HepG2 (cell line): ENCODE results near the gene TEKT2. TPM values are rescaled to one million over a fixed set of nuclear protein-coding genes. Genes with fewer than 3 reads are reported as not detected.

Experiments
- DBP ChIP-seq: sonication (generic); formaldehyde crosslinking; IDR thresholded peaks from 2 replicates; pipeline ENCODE4 v1.4.0; 2020; ENCODE audit warnings: missing genetic modification reagents; ENCODE audit errors: not compliant biosample characterization
- ETS1 ChIP-seq: sonication (generic); formaldehyde crosslinking; IDR thresholded peaks from 2 replicates; pipeline ENCODE4 v1.4.0; 2020; ENCODE audit warnings: missing genetic modification reagents
- HOXA5 ChIP-seq: sonication (generic); formaldehyde crosslinking; IDR thresholded peaks from 2 replicates; pipeline ENCODE4 v1.4.0; 2020; ENCODE audit warnings: missing genetic modification reagents
- IKZF1 ChIP-seq: fragments of 450-650 bp; IDR thresholded peaks from 2 replicates; pipeline ENCODE4 v1.7.1; 2016
- NFIC ChIP-seq: IDR thresholded peaks from 2 replicates; pipeline ENCODE4 v1.6.1; 2012; ENCODE audit warnings: mild to moderate bottlenecking, low read length, inconsistent platforms
- ONECUT2 ChIP-seq: sonication (generic); formaldehyde crosslinking; IDR thresholded peaks from 2 replicates; pipeline ENCODE4 v1.4.0; 2020; ENCODE audit warnings: missing genetic modification reagents
- RBFOX2 ChIP-seq: fragments of 200-400 bp; formaldehyde crosslinking; IDR thresholded peaks from 2 replicates; pipeline ENCODE4 v1.6.1; 2017; ENCODE audit warnings: low read depth, mild to moderate bottlenecking, low read length
- TAF15 ChIP-seq: fragments of 200-400 bp; formaldehyde crosslinking; IDR thresholded peaks from one replicate; pipeline ENCODE4 v1.6.1; 2018; ENCODE audit warnings: mild to moderate bottlenecking, low read depth, low read length; ENCODE audit not compliant: poor library complexity, severe bottlenecking
- TBP ChIP-seq: sonication (generic); formaldehyde crosslinking; IDR thresholded peaks from 2 replicates; pipeline ENCODE4 v1.5.0; 2020; ENCODE audit warnings: missing genetic modification reagents
- ZNF18 ChIP-seq: sonication (generic); formaldehyde crosslinking; IDR thresholded peaks from 2 replicates; pipeline ENCODE4 v1.8.0; 2022; ENCODE audit warnings: mild to moderate bottlenecking, missing genetic modification reagents; ENCODE audit not compliant: insufficient replicate concordance
- ZNF468 ChIP-seq: sonication (generic); formaldehyde crosslinking; IDR thresholded peaks from 2 replicates; pipeline ENCODE4 v1.8.0; 2022; ENCODE audit warnings: mild to moderate bottlenecking, moderate library complexity, missing genetic modification reagents
- ZNF598 ChIP-seq: sonication (generic); formaldehyde crosslinking; IDR thresholded peaks from 2 replicates; pipeline ENCODE4 v1.5.1; 2020; ENCODE audit warnings: mild to moderate bottlenecking, missing genetic modification reagents, borderline replicate concordance
- ZNF672 ChIP-seq: sonication (generic); formaldehyde crosslinking; IDR thresholded peaks from 2 replicates; pipeline ENCODE4 v1.8.1; 2022; ENCODE audit warnings: missing genetic modification reagents
- polyA plus RNA-seq, 8 experiments: library from polyadenylated mRNA; depleted of rRNA in 3 of 8; stranded (reverse) in 7 of 8; unstranded in 1 of 8; fragments of >200 nt; fragmentation: Illumina TruSeq in 4 of 8; extraction: Trizol in 4 of 8; gene quantifications; 2 replicates each; pipeline versions ENCODE4 v1.2.1 to v1.2.3, GENCODE V29; 2011 to 2016; ENCODE audit warnings: low read depth in 4 of 8, missing spikeins in 1 of 8, mixed read lengths in 1 of 8; ENCODE audit not compliant: insufficient read depth in 1 of 8
- total RNA-seq, 5 experiments: library from RNA; depleted of rRNA; stranded (reverse); fragments of >200 nt; fragmentation: Illumina TruSeq; extraction: Trizol; gene quantifications; 2 replicates each; pipeline ENCODE4 v1.2.3, GENCODE V29; 2016; ENCODE audit warnings: low read depth in 1 of 5
- TF ChIP-seq, protein P1 (sequence below): IDR thresholded peaks from 2 replicates; pipeline ENCODE4 v1.6.1; 2012; ENCODE audit warnings: low read length, improper control_type of control experiment
- TF ChIP-seq, protein P2 (sequence below): sonication (generic); formaldehyde crosslinking; IDR thresholded peaks from 2 replicates; pipeline ENCODE4 v1.5.1; 2020; ENCODE audit warnings: mild to moderate bottlenecking, missing genetic modification reagents
- TF ChIP-seq, protein P3 (sequence below): sonication (generic); formaldehyde crosslinking; IDR thresholded peaks from 2 replicates; pipeline ENCODE4 v1.5.0; 2020; ENCODE audit warnings: missing genetic modification reagents

Gene TEKT2
- total and polyA plus RNA-seq, 2 of the 13 experiments (the other 11 are each of a cell fraction or from before 2014, with no cell fraction given), result 0.31 to 0.38 TPM

DNA sequence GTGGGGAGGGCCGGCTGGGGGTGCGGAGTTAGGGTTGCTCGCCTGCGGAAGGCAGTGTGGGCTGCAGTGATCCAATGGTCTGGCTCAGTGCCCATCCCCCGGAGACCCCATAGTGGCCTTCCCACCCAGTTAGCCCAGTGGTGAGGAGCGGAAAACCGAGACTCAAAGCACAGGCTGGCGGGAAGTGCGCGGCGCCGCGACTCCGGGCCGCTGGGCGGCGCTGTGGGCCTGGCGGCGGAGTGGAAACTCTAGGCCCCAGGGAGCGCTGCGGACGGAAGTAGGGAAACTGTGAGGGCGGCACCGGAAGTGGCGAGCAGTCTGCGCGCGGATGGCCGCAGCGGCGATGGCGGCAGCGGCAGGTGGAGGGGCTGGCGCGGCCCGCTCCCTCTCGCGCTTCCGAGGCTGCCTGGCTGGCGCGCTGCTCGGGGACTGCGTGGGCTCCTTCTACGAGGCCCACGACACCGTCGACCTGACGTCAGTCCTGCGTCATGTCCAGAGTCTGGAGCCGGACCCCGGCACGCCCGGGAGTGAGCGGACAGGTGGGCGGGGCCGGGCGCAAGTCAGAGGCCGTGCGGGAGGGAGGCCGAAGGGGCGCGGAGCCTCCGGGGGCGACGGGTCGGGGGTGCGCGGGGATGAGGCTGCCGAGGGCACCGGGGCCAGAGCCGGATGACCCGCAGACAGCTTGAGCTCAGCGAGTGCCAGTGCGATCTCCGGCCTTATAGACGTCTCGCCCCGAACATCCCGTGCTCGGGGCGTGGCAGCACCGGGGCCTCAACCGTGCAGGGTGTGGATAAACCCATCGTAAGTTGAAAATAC lies 4.9 kb downstream of the TEKT2 start, which contains the start of gene ADPRS (continued):
- TF ChIP-seq ONECUT2, result no peak
- TF ChIP-seq ZNF672, result peak; percentile 88; the same call in 1 of the 2 replicates
- no peak for TF ChIP-seq ZNF18 (CRISPR knock-in tag)
- TF ChIP-seq RBFOX2, result peak; percentile 99
- TF ChIP-seq, protein P1, sequence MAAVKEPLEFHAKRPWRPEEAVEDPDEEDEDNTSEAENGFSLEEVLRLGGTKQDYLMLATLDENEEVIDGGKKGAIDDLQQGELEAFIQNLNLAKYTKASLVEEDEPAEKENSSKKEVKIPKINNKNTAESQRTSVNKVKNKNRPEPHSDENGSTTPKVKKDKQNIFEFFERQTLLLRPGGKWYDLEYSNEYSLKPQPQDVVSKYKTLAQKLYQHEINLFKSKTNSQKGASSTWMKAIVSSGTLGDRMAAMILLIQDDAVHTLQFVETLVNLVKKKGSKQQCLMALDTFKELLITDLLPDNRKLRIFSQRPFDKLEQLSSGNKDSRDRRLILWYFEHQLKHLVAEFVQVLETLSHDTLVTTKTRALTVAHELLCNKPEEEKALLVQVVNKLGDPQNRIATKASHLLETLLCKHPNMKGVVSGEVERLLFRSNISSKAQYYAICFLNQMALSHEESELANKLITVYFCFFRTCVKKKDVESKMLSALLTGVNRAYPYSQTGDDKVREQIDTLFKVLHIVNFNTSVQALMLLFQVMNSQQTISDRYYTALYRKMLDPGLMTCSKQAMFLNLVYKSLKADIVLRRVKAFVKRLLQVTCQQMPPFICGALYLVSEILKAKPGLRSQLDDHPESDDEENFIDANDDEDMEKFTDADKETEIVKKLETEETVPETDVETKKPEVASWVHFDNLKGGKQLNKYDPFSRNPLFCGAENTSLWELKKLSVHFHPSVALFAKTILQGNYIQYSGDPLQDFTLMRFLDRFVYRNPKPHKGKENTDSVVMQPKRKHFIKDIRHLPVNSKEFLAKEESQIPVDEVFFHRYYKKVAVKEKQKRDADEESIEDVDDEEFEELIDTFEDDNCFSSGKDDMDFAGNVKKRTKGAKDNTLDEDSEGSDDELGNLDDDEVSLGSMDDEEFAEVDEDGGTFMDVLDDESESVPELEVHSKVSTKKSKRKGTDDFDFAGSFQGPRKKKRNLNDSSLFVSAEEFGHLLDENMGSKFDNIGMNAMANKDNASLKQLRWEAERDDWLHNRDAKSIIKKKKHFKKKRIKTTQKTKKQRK, result no peak
- peak; percentile 48 for TF ChIP-seq TAF15
- no peak; the same call in 1 of the 2 replicates for TF ChIP-seq ZNF468
- TF ChIP-seq TBP (CRISPR knock-in tag), result no peak
- TF ChIP-seq NFIC, result no peak
- no peak for TF ChIP-seq IKZF1
- TF ChIP-seq, protein P2, sequence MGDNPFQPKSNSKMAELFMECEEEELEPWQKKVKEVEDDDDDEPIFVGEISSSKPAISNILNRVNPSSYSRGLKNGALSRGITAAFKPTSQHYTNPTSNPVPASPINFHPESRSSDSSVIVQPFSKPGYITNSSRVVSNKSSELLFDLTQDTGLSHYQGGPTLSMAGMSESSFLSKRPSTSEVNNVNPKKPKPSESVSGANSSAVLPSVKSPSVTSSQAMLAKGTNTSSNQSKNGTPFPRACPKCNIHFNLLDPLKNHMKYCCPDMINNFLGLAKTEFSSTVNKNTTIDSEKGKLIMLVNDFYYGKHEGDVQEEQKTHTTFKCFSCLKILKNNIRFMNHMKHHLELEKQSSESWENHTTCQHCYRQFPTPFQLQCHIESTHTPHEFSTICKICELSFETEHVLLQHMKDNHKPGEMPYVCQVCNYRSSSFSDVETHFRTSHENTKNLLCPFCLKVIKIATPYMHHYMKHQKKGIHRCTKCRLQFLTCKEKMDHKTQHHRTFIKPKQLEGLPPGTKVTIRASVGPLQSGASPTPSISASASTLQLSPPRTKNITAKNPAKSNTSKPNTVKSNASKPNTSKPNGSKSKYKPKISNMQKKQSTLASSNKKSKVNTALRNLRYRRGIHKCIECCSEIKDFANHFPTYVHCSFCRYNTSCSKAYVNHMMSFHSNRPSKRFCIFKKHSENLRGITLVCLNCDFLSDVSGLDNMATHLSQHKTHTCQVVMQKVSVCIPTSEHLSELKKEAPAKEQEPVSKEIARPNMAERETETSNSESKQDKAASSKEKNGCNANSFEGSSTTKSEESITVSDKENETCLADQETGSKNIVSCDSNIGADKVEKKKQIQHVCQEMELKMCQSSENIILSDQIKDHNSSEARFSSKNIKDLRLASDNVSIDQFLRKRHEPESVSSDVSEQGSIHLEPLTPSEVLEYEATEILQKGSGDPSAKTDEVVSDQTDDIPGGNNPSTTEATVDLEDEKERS (CRISPR knock-in tag), result no peak
- TF ChIP-seq, protein P3, sequence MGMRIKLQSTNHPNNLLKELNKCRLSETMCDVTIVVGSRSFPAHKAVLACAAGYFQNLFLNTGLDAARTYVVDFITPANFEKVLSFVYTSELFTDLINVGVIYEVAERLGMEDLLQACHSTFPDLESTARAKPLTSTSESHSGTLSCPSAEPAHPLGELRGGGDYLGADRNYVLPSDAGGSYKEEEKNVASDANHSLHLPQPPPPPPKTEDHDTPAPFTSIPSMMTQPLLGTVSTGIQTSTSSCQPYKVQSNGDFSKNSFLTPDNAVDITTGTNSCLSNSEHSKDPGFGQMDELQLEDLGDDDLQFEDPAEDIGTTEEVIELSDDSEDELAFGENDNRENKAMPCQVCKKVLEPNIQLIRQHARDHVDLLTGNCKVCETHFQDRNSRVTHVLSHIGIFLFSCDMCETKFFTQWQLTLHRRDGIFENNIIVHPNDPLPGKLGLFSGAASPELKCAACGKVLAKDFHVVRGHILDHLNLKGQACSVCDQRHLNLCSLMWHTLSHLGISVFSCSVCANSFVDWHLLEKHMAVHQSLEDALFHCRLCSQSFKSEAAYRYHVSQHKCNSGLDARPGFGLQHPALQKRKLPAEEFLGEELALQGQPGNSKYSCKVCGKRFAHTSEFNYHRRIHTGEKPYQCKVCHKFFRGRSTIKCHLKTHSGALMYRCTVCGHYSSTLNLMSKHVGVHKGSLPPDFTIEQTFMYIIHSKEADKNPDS (CRISPR knock-in tag), result peak; percentile 60; the same call in 1 of the 2 replicates
- TF ChIP-seq DBP (CRISPR knock-in tag), result no peak
- peak; percentile 88 for TF ChIP-seq ETS1
- no peak; the same call in 1 of the 2 replicates for TF ChIP-seq ZNF598 (CRISPR knock-in tag)
- peak; percentile 72; the same call in 1 of the 2 replicates for TF ChIP-seq HOXA5 (CRISPR knock-in tag)
